Neural cell (in vitro differentiated cells): ENCODE results near the gene TAF10. TPM values are rescaled to one million over a fixed set of nuclear protein-coding genes. Genes with fewer than 3 reads are reported as not detected.

Experiments used
- H2AFZ ChIP-seq: fragments of 200-600, 300-800 bp; sonication (generic), shearing (Covaris generic); 2 replicates; pipeline ENCODE4 v1.6.0; 2014; ENCODE audit warnings: low read depth, mild to moderate bottlenecking, antibody characterized with exemption, low read length, moderate library complexity
- H3F3A ChIP-seq: fragments of 200-600 bp; shearing (Covaris generic); 2 replicates; pipeline ENCODE4 v1.6.1; 2016; ENCODE audit warnings: mild to moderate bottlenecking, moderate library complexity, mixed read lengths, antibody characterized with exemption, low read length; ENCODE audit not compliant: insufficient read depth, poor library complexity, severe bottlenecking
- H3K27ac ChIP-seq: fragments of 200-600, 300-800 bp; sonication (generic), shearing (Covaris generic); 2 replicates; pipeline ENCODE4 v1.5.1; 2014; ENCODE audit warnings: mild to moderate bottlenecking, low read length, moderate library complexity
- H3K27me3 ChIP-seq: fragments of 300-800, 200-600 bp; sonication (generic), shearing (Covaris generic); 2 replicates; pipeline ENCODE4 v1.6.0; 2014; ENCODE audit warnings: mild to moderate bottlenecking, low read depth, low read length, moderate library complexity; ENCODE audit not compliant: insufficient read depth
- H3K36me3 ChIP-seq: fragments of 300-800, 200-600 bp; sonication (generic), shearing (Covaris generic); 2 replicates; pipeline ENCODE4 v1.5.1; 2014; ENCODE audit warnings: mild to moderate bottlenecking, antibody characterized with exemption, low read length, moderate library complexity; ENCODE audit not compliant: insufficient read depth
- H3K4me2 ChIP-seq: fragments of 300-800, 200-600 bp; sonication (generic), shearing (Covaris generic); 2 replicates; pipeline ENCODE4 v1.6.0; 2014; ENCODE audit warnings: mild to moderate bottlenecking, low read length
- H3K4me3 ChIP-seq: fragments of 300-800, 200-600 bp; sonication (generic), shearing (Covaris generic); 2 replicates; pipeline ENCODE4 v1.5.1; 2014; ENCODE audit warnings: mild to moderate bottlenecking, low read length, moderate library complexity
- H3K79me2 ChIP-seq: fragments of 200-600 bp; shearing (Covaris generic); replicated peaks from 2 replicates; pipeline ENCODE4 v1.6.0; 2014; ENCODE audit warnings: mild to moderate bottlenecking, low read length, moderate library complexity; ENCODE audit not compliant: insufficient read depth
- H3K9ac ChIP-seq: fragments of 300-800, 200-600 bp; sonication (generic), shearing (Covaris generic); 2 replicates; pipeline ENCODE4 v1.6.1; 2016; ENCODE audit warnings: mild to moderate bottlenecking, low read length, mixed read lengths
- H3K9me2 ChIP-seq: fragments of 200-600 bp; shearing (Covaris generic); 2 replicates; pipeline ENCODE4 v1.6.1; 2016; ENCODE audit warnings: mild to moderate bottlenecking, low read length, mixed read lengths; ENCODE audit not compliant: insufficient read depth
- H3K9me3 ChIP-seq: fragments of 200-600, 300-800 bp; sonication (generic), shearing (Covaris generic); 2 replicates; pipeline ENCODE4 v1.6.1; 2016; ENCODE audit warnings: mild to moderate bottlenecking, mixed run types, low read length, moderate library complexity, mixed read lengths
- H4K20me1 ChIP-seq: fragments of 200-600 bp; shearing (Covaris generic); 2 replicates; pipeline ENCODE4 v1.6.1; 2016; ENCODE audit warnings: mild to moderate bottlenecking, mixed run types; ENCODE audit not compliant: insufficient read depth
- CTCF ChIP-seq: fragments of 450-650 bp; IDR thresholded peaks from 2 replicates; pipeline ENCODE4 v1.5.1; 2014; ENCODE audit warnings: antibody characterized with exemption, mild to moderate bottlenecking, moderate library complexity; ENCODE audit not compliant: poor library complexity, severe bottlenecking
- EP300 ChIP-seq: fragments of 450-650 bp; conservative IDR thresholded peaks from 2 replicates; pipeline ENCODE4 v1.6.1; 2014; ENCODE audit warnings: antibody characterized with exemption, mild to moderate bottlenecking, moderate library complexity; ENCODE audit not compliant: poor library complexity, severe bottlenecking
- EZH2 ChIP-seq: fragments of 200-600, 300-800 bp; shearing (Covaris generic), sonication (generic); IDR thresholded peaks from 2 replicates; pipeline ENCODE4 v1.6.1; 2014; ENCODE audit warnings: antibody characterized with exemption, low read length, borderline replicate concordance, mild to moderate bottlenecking; ENCODE audit not compliant: insufficient read depth, poor library complexity, severe bottlenecking
- MXI1 ChIP-seq: fragments of 450-650 bp; conservative IDR thresholded peaks from 2 replicates; pipeline ENCODE4 v1.6.1; 2014; ENCODE audit warnings: antibody characterized with exemption, mild to moderate bottlenecking; ENCODE audit not compliant: poor library complexity, severe bottlenecking
- POLR2AphosphoS5 ChIP-seq: IDR thresholded peaks from 2 replicates; pipeline ENCODE4 v1.6.1; 2012
- RAD21 ChIP-seq: fragments of 450-650 bp; conservative IDR thresholded peaks from 2 replicates; pipeline ENCODE4 v1.6.1; 2014; ENCODE audit warnings: antibody characterized with exemption, mild to moderate bottlenecking, moderate library complexity
- REST ChIP-seq: IDR thresholded peaks from 2 replicates; pipeline ENCODE4 v1.6.1; 2012; ENCODE audit warnings: borderline replicate concordance
- SMC3 ChIP-seq: fragments of 450-650 bp; conservative IDR thresholded peaks from 2 replicates; pipeline ENCODE4 v1.6.1; 2014; ENCODE audit warnings: antibody characterized with exemption, mild to moderate bottlenecking, moderate library complexity; ENCODE audit not compliant: poor library complexity
- TAF1 ChIP-seq: IDR thresholded peaks from 2 replicates; pipeline ENCODE4 v1.6.1; 2012; ENCODE audit warnings: low read depth
- polyA plus RNA-seq: library from polyadenylated mRNA; depleted of rRNA; stranded (reverse); fragments of >200 nt; gene quantifications from 2 replicates; pipeline ENCODE4 v1.2.3, GENCODE V29; 2014

The TAF10 gene
- polyA plus RNA-seq, 1 donor from 2014 or later, result 39.7 TPM

GRCh38 chr11:6633422-6634408 is 21.7 kb upstream of the TAF10 start:
- H3K36me3 ChIP-seq, result peaks cover 13% of the 10 kb centered on the region

More at GRCh38 chr11:6633422-6634408, 21.7 kb upstream of the TAF10 start:
- no peak overlapping the region for H3K4me2 ChIP-seq
- H3K9me3 ChIP-seq, result no peaks in the 10 kb centered on the region
- no peak overlapping the region for H3K4me3 ChIP-seq
- H3K9ac ChIP-seq, result no peak overlapping the region
- H3F3A ChIP-seq, result no peaks in the 10 kb centered on the region
- no peak overlapping the region for H2AFZ ChIP-seq
- TF ChIP-seq CTCF (no peak), SMC3 (no peak), TAF1 (no peak), MXI1 (no peak), EZH2 (no peak), EP300 (no peak), REST (no peak), POLR2AphosphoS5 (no peak), RAD21 (no peak)
- peaks cover 43% of the 10 kb centered on the region for H4K20me1 ChIP-seq
- peaks cover 23% of the 10 kb centered on the region for H3K79me2 ChIP-seq
- no peak overlapping the region for H3K27ac ChIP-seq
- H3K9me2 ChIP-seq, result no peaks in the 10 kb centered on the region
- H3K27me3 ChIP-seq, result no peaks in the 10 kb centered on the region
